Measurements from ENCODE around the gene MTA1.
A peak's percentile ranks its signal among the peaks of the same experiment; 100 is the strongest.

The MTA1 gene

GRCh38 chr14:105419195-105420091 lies at the start of gene MTA1:
MTA1 (plus strand) TSS chr14:105419827; CDS start chr14:105420036, 209 bp downstream.
- H3K4me3 ChIP-seq (ENCODE audit: low read depth, low read length), result peak within 1 kb of the TSS; percentile 79

- H3K4me3 ChIP-seq (ENCODE audit: low read depth, low read length), result no peak overlapping the region
Measured at GRCh38 chr14:105374389-105374788, 45.2 kb upstream of the MTA1 start.

- no peak overlapping the region for H3K4me3 ChIP-seq (ENCODE audit: low read depth, low read length)
Measured at GRCh38 chr14:105375635-105376057, 44.0 kb upstream of the MTA1 start.

- H3K4me3 ChIP-seq (ENCODE audit: low read depth, low read length), result no peak overlapping the region
Measured at GRCh38 chr14:105376521-105377440, 42.8 kb upstream of the MTA1 start.

GRCh38 chr14:105377555-105378182 lies 42.0 kb upstream of the MTA1 start:
- no peak overlapping the region for H3K4me3 ChIP-seq (ENCODE audit: low read depth, low read length)

- no peak overlapping the region for H3K4me3 ChIP-seq (ENCODE audit: low read depth, low read length)
Measured at GRCh38 chr14:105378199-105378598, 41.4 kb upstream of the MTA1 start.

- no peak overlapping the region for H3K4me3 ChIP-seq (ENCODE audit: low read depth, low read length)
Measured at GRCh38 chr14:105378873-105379685, 40.5 kb upstream of the MTA1 start.

GRCh38 chr14:105379946-105380345 lies 39.7 kb upstream of the MTA1 start:
- H3K4me3 ChIP-seq (ENCODE audit: low read depth, low read length), result no peak overlapping the region

- H3K4me3 ChIP-seq (ENCODE audit: low read depth, low read length), result no peak overlapping the region
Measured at GRCh38 chr14:105380756-105381155, 38.9 kb upstream of the MTA1 start.

GRCh38 chr14:105381446-105382342 lies 37.9 kb upstream of the MTA1 start:
- H3K4me3 ChIP-seq (ENCODE audit: low read depth, low read length), result no peak overlapping the region

GRCh38 chr14:105382343-105383082 lies 37.1 kb upstream of the MTA1 start:
- H3K4me3 ChIP-seq (ENCODE audit: low read depth, low read length), result no peak overlapping the region

- H3K4me3 ChIP-seq (ENCODE audit: low read depth, low read length), result no peak overlapping the region
Measured at GRCh38 chr14:105383083-105383730, 36.4 kb upstream of the MTA1 start.

- H3K4me3 ChIP-seq (ENCODE audit: low read depth, low read length), result no peak overlapping the region
Measured at GRCh38 chr14:105384041-105384557, 35.5 kb upstream of the MTA1 start.

GRCh38 chr14:105384605-105385321 lies 34.9 kb upstream of the MTA1 start:
- H3K4me3 ChIP-seq (ENCODE audit: low read depth, low read length), result no peak overlapping the region

GRCh38 chr14:105385322-105385637 lies 34.3 kb upstream of the MTA1 start:
- H3K4me3 ChIP-seq (ENCODE audit: low read depth, low read length), result no peak overlapping the region

GRCh38 chr14:105385698-105386365 lies 33.8 kb upstream of the MTA1 start:
- H3K4me3 ChIP-seq (ENCODE audit: low read depth, low read length), result no peak overlapping the region

Data from iPS-11a (cell line).